Duodenal mucosa (tissue), 2 donors: ENCODE results near the gene ARL3.

Experiments used
- H3K27ac ChIP-seq: one replicate; pipeline ENCODE4 v1.7.0; 2013; ENCODE audit warnings: low read depth, low read length
- H3K27me3 ChIP-seq, 2 donors: one replicate each; pipeline ENCODE4 v1.7.0; 2013; ENCODE audit warnings: low read length in 2 of 2, control low read depth in 1 of 2; ENCODE audit not compliant: insufficient read depth in 2 of 2, control insufficient read depth in 1 of 2
- H3K36me3 ChIP-seq, 2 donors: one replicate each; pipeline ENCODE4 v1.7.0; 2013; ENCODE audit warnings: low read length in 2 of 2, control low read depth in 1 of 2; ENCODE audit not compliant: insufficient read depth in 2 of 2, control insufficient read depth in 1 of 2
- H3K4me1 ChIP-seq, 2 donors: one replicate each; pipeline ENCODE4 v1.7.0; 2013; ENCODE audit warnings: low read length in 2 of 2, control low read depth in 1 of 2; ENCODE audit not compliant: insufficient read depth in 2 of 2, control insufficient read depth in 1 of 2
- H3K4me3 ChIP-seq, 2 donors: one replicate each; pipeline ENCODE4 v1.7.0; 2013; ENCODE audit warnings: low read length in 2 of 2, low read depth in 1 of 2
- H3K9ac ChIP-seq, 2 donors: one replicate each; pipeline ENCODE4 v1.7.0; 2013; ENCODE audit warnings: low read length in 2 of 2, low read depth in 1 of 2
- H3K9me3 ChIP-seq, 2 donors: one replicate each; pipeline ENCODE4 v1.7.0; 2013; ENCODE audit warnings: low read length in 2 of 2, control low read depth in 1 of 2; ENCODE audit not compliant: control insufficient read depth in 1 of 2

ARL3 gene

DNA sequence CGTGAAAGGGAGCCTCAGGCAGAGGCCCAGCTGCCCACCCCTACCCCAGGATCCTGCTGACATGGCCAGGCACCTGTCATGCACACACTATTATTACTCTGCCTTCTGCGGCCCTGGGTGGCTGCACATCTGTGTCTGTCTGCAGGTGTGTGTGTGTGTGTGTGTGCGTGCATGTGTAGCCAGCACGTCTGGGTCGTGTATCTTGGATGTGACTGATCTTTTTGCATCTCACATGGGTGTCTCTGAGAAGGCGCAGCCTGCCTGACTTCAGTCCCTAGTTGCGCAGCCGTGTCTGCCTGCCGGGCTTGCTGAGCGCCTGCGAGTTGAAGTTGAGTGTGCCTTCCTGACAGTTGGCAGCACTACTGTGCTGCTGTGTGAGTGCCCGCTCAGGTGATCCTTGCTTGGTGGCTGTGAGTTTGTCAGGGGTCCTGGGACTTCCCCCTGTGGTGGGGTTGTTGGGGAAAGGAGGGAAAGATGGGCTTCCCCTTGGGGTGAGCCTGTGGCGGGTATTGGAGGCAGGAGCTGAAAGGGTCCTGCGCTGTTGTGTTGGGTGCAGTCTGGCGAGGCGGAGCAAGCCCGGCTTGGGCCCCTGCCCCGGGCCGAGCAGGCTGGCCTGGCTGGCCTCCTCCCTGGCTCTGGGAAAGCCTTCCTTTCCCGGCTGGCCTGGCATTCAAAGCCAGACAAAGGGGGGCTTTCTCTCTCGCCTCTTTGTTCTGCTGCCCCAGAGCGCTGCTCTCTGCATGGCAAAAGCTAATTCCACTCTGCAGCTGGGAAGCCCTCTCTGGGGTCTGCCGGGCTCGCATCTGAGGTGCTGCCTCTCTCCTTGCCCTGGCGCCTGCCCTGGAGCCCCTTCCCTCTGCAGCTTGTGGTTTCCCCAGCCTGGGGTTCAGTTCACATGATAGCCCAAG is 65.1 kb downstream of the ARL3 start:
- no peaks in the 10 kb centered on the region for H3K27me3 ChIP-seq
- peak overlapping the region; percentile 39 to 97 for H3K9ac ChIP-seq
- peaks cover 16 to 40% of the 10 kb centered on the region in 2 donors for H3K36me3 ChIP-seq
- no peaks in the 10 kb centered on the region for H3K9me3 ChIP-seq
- H3K4me3 ChIP-seq, result peak overlapping the region; percentile 77 to 89
- H3K27ac ChIP-seq, result peak overlapping the region; percentile 45
- peaks cover 73 to 81% of the 10 kb centered on the region in 2 donors for H3K4me1 ChIP-seq

DNA sequence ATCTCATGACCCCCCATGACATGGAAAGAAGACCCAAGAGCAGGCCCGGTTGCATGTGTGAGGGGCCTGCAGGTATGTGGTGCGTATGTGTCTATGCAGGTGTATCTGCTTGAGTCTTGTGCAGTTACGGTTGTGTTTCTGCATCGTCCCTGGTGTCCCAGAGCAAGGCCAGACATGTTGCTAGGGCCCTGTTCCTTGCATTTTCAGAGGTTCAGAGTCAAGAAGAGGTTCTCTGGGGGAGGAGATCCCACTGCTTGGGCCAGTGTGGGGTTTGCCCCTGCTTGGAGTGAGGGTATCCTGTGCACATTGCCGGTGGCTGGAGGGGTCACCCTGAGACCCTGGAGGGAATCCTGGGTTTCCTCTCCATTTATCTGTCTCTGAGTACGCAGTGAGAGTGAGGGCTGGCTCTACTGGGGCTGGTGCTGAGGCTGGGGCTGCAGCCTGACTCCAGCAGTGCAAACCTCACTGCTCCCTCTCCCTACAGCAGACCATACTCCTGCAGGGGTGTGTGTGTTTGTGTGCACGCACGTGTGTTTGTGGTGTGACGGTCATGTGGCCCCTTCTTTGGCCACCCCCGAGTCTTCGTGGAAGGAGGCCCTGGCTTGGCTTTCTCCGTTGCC is 65.8 kb downstream of the ARL3 start:
- peaks cover 68 to 76% of the 10 kb centered on the region in 2 donors for H3K4me1 ChIP-seq
- H3K4me3 ChIP-seq, result peak overlapping the region; percentile 77 to 89
- H3K9me3 ChIP-seq, result no peaks in the 10 kb centered on the region
- H3K27ac ChIP-seq, result no peak overlapping the region
- H3K36me3 ChIP-seq, result peaks cover 11 to 35% of the 10 kb centered on the region in 2 donors
- peak overlapping the region; percentile 93 to 97 for H3K9ac ChIP-seq
- no peaks in the 10 kb centered on the region for H3K27me3 ChIP-seq

DNA sequence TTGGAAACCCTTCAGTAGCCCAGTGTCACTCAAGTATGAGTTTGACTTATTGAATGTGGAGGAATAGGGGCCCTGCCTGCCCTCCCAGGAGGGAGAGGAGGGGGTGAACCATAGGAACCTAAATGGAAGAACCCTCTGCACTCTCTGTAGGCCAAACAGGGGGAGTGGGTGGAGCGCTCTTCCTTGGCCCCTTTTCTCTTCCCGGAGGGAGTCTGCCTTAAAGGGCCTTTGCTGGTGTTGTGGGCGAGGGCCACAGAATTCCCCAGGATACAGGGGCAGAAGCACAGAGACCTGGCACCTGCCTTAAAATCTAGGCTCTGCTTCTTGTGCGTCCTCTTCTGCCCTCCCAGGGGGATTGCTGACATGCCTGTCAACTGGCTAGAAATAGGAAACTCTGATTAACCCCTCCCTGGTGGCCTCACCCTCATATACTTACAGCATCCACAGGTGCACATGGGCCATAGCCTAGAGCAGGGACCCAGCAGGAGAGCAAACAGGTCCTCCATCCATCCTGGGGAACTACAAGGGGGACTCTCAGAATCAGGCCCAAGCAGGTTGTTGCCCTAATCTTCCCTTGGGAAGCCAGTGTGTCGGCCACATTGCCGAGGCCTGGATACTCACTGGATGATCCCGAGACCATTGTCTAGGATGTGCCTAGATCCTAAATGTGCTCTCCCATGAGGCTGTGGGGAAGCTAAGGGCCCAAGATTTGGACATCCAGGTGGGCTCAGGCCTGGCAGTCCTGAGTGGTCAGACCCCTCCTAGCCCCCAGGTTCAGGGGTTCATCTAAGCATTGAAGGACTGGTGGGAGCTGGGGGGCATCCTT is 66.5 kb downstream of the ARL3 start:
- Histone ChIP-seq H3K4me3 (peak overlapping the region; percentile 77 to 89), H3K27ac (no peak overlapping the region)

DNA sequence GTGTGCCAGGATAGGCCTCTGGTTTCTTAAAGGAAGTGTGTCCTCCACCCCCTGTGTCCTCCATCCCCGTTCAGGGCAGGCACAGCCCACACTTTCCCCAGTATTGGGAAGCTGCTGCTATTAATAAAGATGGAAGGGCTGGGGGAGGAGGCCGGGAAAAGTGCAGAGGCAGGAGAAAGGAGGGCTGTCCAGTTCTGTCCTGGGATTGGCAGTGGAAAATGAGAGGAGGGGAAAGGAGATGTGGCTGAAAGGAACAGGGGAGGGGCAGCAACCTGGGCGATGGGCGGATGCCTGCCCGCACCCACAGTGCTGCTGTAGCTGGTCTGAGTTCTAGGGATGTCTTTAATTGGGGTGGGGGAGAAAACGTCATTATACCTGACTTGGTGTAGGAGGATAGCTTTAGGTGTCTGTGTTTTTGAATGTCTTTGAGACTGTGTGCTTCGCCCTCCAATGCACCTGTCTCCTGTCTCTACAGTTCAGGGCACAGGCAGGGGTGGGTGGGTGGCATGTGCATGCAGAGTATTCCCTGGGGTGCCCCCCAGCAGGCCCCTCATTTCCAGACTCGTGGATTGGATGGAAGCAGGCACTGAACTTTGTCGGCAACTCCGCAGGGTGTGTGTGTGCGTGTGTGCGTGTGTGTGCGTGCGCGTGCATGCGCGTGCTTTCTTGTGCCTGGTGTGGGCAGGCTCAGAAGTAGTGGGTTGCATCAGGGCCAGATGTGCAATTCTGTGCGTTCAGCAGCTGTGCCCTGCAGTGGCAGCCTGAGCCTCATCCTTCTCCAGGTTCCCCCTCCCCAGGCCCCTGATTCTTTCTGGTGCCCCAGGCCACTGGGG is 67.4 kb downstream of the ARL3 start:
- Histone ChIP-seq H3K27me3 (no peaks in the 10 kb centered on the region), H3K4me1 (peaks cover 52 to 61% of the 10 kb centered on the region in 2 donors), H3K4me3 (peak overlapping the region; percentile 77 to 89), H3K27ac (peak overlapping the region; percentile 96), H3K36me3 (peaks cover 5 to 23% of the 10 kb centered on the region in 2 donors), H3K9me3 (no peaks in the 10 kb centered on the region), H3K9ac (peak overlapping the region; percentile 93 to 97)

More for the DNA sequence above, 66.5 kb downstream of the ARL3 start:
- no peaks in the 10 kb centered on the region for H3K27me3 ChIP-seq
- peaks cover 60 to 69% of the 10 kb centered on the region in 2 donors for H3K4me1 ChIP-seq
- no peaks in the 10 kb centered on the region for H3K9me3 ChIP-seq
- peak overlapping the region; percentile 93 to 97 for H3K9ac ChIP-seq
- peaks cover 9 to 30% of the 10 kb centered on the region in 2 donors for H3K36me3 ChIP-seq

DNA sequence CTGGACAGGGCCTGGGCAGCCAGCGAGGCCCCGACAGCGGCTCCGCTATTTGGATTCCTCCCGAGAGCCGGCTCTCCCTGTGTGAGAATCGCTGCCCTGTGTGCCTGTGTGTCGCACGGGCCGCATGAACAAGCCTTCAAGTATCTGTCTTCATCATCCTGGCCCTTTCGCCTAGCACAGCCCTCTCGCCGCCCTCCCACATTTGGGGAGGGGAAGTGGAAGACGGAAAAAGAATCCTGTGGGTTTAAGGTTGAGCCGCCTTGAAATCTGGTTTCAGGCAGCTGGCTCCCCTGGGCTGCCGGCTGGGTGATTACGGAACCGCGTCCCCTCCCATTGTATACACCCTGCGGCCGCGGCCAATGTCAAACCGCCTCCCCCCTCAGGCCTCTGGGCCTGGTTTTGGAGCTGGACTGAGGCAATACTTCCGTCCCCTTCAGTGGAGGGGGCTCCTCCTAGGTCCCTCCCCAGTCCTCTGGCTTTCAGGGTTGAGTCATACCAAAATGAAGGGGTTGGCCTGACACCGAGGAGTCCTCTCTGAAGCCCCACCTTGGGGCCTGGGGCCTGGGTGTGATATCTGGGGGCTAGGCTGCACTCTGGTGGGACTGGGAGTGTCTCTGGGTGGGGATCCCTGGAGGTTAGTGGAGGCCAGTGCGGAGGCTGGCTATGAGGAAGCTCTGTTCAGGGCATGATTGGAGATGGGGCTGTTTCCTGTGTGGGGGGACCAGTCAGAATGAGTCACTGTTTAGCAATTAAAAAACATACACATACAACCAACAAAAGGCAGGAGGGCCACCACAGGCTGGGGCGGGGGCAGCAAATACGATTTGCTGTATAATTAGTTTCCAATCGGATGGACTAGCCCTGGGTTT is 68.2 kb downstream of the ARL3 start:
- H3K27ac ChIP-seq, result peak overlapping the region; percentile 96
- peak overlapping the region; percentile 93 to 97 for H3K9ac ChIP-seq
- peak overlapping the region; percentile 77 to 89 for H3K4me3 ChIP-seq
- H3K9me3 ChIP-seq, result no peaks in the 10 kb centered on the region
- H3K27me3 ChIP-seq, result no peaks in the 10 kb centered on the region
- H3K4me1 ChIP-seq, result peaks cover 48 to 57% of the 10 kb centered on the region in 2 donors
- peaks cover 5 to 15% of the 10 kb centered on the region in 2 donors for H3K36me3 ChIP-seq

DNA sequence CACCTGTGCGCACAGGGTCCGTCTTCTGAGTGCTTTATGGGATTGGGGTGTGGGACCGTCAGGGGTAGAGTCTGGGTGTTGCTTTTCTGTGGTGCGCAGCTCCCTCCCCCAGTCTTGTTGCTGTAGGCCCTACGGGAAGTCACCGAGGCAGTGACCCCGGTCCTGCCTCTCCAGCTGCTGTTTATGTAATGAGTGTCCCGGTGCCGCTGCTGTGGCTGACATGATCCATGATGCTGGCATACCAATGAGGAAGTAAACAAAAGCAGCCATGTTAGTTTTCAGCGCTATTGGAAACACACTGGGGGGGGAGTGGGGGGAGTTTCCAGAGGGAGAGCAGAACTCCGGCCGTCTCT is 68.8 kb downstream of the ARL3 start:
- peaks cover 42 to 51% of the 10 kb centered on the region in 2 donors for H3K4me1 ChIP-seq

DNA sequence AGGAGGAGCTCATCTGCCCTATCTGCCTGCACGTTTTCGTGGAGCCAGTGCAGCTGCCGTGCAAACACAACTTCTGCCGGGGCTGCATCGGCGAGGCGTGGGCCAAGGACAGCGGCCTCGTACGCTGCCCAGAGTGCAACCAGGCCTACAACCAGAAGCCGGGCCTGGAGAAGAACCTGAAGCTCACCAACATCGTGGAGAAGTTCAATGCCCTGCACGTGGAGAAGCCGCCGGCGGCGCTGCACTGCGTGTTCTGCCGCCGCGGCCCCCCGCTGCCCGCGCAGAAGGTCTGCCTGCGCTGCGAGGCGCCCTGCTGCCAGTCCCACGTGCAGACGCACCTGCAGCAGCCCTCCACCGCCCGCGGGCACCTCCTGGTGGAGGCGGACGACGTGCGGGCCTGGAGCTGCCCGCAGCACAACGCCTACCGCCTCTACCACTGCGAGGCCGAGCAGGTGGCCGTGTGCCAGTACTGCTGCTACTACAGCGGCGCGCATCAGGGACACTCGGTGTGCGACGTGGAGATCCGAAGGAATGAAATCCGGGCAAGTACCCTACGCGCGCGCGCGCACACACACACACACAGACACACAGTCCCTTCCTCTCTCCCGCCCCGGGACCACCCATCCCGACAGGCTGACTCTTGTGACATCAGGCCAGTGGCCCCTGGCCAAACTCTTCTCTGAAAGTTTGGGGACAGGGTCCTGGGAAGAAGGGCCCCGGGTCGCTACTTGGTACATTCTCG is 69.4 kb downstream of the ARL3 start:
- Histone ChIP-seq H3K4me1 (peaks cover 37 to 46% of the 10 kb centered on the region in 2 donors), H3K9me3 (no peaks in the 10 kb centered on the region), H3K36me3 (peaks cover 5 to 11% of the 10 kb centered on the region in 2 donors), H3K27ac (peak overlapping the region; percentile 96), H3K9ac (peak overlapping the region; percentile 93 to 97), H3K27me3 (no peaks in the 10 kb centered on the region), H3K4me3 (peak overlapping the region; percentile 77 to 89)

More for the DNA sequence above, 68.8 kb downstream of the ARL3 start:
- peak overlapping the region; percentile 96 for H3K27ac ChIP-seq
- H3K4me3 ChIP-seq, result peak overlapping the region; percentile 77 to 89
- H3K9me3 ChIP-seq, result no peaks in the 10 kb centered on the region
- H3K9ac ChIP-seq, result peak overlapping the region; percentile 93 to 97
- no peaks in the 10 kb centered on the region for H3K27me3 ChIP-seq
- H3K36me3 ChIP-seq, result peaks cover 5 to 13% of the 10 kb centered on the region in 2 donors

DNA sequence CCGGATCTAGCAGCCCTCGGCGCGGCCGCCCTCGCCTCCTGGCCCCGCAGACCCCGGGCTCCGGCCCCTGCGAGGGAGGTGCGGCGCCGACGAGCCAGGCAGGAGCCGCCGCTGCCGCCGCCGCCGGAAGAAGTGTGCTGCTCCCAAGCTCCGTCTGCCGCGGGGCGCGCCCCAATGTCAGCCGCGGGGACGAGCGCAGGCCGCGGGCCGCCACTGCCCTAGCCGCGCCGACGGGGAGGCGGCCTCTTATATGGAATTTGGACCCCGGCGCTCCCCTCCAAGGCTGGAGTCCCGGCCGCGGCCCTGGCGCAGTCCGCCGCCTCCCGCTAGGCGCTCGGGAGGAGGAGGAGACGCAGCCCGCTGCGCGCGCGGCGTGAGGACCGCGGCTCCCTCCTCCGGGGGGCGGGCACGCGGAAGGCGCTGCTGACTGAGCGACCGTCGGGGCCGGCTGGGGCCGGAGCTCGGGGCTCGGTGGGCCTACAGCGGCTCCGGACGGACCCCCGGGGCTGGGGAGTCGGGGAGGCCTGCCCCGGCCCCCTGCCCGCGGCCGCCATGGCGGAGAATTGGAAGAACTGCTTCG is 70.0 kb downstream of the ARL3 start, which contains the start of gene TRIM8:
TSS of gene TRIM8 (plus strand) at position 414 of the 580 bp plus-strand sequence. CDS start at position 553, 139 bp downstream.
- H3K27me3 ChIP-seq, result no peaks in the 10 kb centered on the region
- peaks cover 5 to 11% of the 10 kb centered on the region in 2 donors for H3K36me3 ChIP-seq
- no peaks in the 10 kb centered on the region for H3K9me3 ChIP-seq
- peak within 1 kb of the TSS; percentile 93 to 97 for H3K9ac ChIP-seq
- H3K27ac ChIP-seq, result peak within 1 kb of the TSS; percentile 96
- peaks cover 31 to 39% of the 10 kb centered on the region in 2 donors for H3K4me1 ChIP-seq
- peak within 1 kb of the TSS; percentile 77 to 91 for H3K4me3 ChIP-seq
